Measurements from ENCODE around the gene GNG12. TPM values are rescaled to one million over a fixed set of nuclear protein-coding genes. Genes with fewer than 3 reads are reported as not detected.

Gene GNG12
- total and polyA plus RNA-seq, 3 donors from 2014 or later, result 28.1 to 46.0 (median 39.3) TPM

- H3K4me3 ChIP-seq, result no peak overlapping the region
- TF ChIP-seq POLR2A (IDR thresholded peaks at IDR 0.05) (no peak), CTCF (IDR thresholded peaks at IDR 0.05) (no peak)
- no peaks in the 10 kb centered on the region for H3K9me3 ChIP-seq
- 96 to 97% methylated on average over 2 of the region's 2 CpGs for WGBS, 2 donors
- no peaks in the 10 kb centered on the region for H3K4me1 ChIP-seq
- DNase-seq, result no peak
- H3K36me3 ChIP-seq (ENCODE audit: low read depth, missing control alignments), result no peaks in the 10 kb centered on the region
- intact Hi-C loops (cut with DNase I; ENCODE audit: low total_unique reads), result no loop called here
- H3K27ac ChIP-seq, result no peak overlapping the region
- no peaks in the 10 kb centered on the region for H3K27me3 ChIP-seq
These were observed 41.3 kb upstream of the GNG12 start for GRCh38 chr1:67874501-67875111.

- no peak overlapping the region for H3K4me3 ChIP-seq
- H3K27ac ChIP-seq, result no peak overlapping the region
- H3K9me3 ChIP-seq, result no peaks in the 10 kb centered on the region
- DNase-seq, result no peak
- H3K36me3 ChIP-seq (ENCODE audit: low read depth, missing control alignments), result no peaks in the 10 kb centered on the region
- 56 to 68% methylated on average over 1 of the region's 1 CpG for WGBS, 2 donors
- TF ChIP-seq CTCF (IDR thresholded peaks at IDR 0.05), result no peak
- TF ChIP-seq POLR2A (IDR thresholded peaks at IDR 0.05), result no peak
- no peaks in the 10 kb centered on the region for H3K27me3 ChIP-seq
- no peaks in the 10 kb centered on the region for H3K4me1 ChIP-seq
- intact Hi-C loops (cut with DNase I; ENCODE audit: low total_unique reads), result no loop called here
These were observed 36.0 kb upstream of the GNG12 start for GRCh38 chr1:67869233-67869632.

- Histone ChIP-seq H3K36me3 (ENCODE audit: low read depth, missing control alignments) (no peaks in the 10 kb centered on the region), H3K4me3 (no peak overlapping the region), H3K27me3 (no peaks in the 10 kb centered on the region), H3K9me3 (no peaks in the 10 kb centered on the region), H3K4me1 (no peaks in the 10 kb centered on the region), H3K27ac (no peak overlapping the region)
- intact Hi-C loops (cut with DNase I; ENCODE audit: low total_unique reads), result no loop called here
- DNase-seq, result no peak
- TF ChIP-seq CTCF (IDR thresholded peaks at IDR 0.05) (no peak), POLR2A (IDR thresholded peaks at IDR 0.05) (no peak)
- 86 to 89% methylated on average over 2 of the region's 2 CpGs for WGBS, 2 donors
These were observed 30.4 kb upstream of the GNG12 start for GRCh38 chr1:67863637-67864036.

GRCh38 chr1:67862685-67863084 lies 29.4 kb upstream of the GNG12 start:
- H3K27me3 ChIP-seq, result no peaks in the 10 kb centered on the region
- no peaks in the 10 kb centered on the region for H3K36me3 ChIP-seq (ENCODE audit: low read depth, missing control alignments)
- intact Hi-C loops (cut with DNase I; ENCODE audit: low total_unique reads), result no loop called here
- TF ChIP-seq CTCF (IDR thresholded peaks at IDR 0.05) (no peak), POLR2A (IDR thresholded peaks at IDR 0.05) (no peak)
- H3K27ac ChIP-seq, result no peak overlapping the region
- no peak for DNase-seq
- no peaks in the 10 kb centered on the region for H3K4me1 ChIP-seq
- H3K4me3 ChIP-seq, result no peak overlapping the region
- WGBS, 2 donors, result 86 to 100% methylated on average over 1 of the region's 1 CpG
- no peaks in the 10 kb centered on the region for H3K9me3 ChIP-seq

- no peak for DNase-seq
- Histone ChIP-seq H3K27me3 (no peaks in the 10 kb centered on the region), H3K27ac (no peak overlapping the region), H3K4me1 (no peaks in the 10 kb centered on the region), H3K36me3 (ENCODE audit: low read depth, missing control alignments) (no peaks in the 10 kb centered on the region), H3K9me3 (no peaks in the 10 kb centered on the region), H3K4me3 (no peak overlapping the region)
- 78 to 91% methylated on average over 1 of the region's 1 CpG for whole genome bisulfite sequencing, 2 donors
- intact Hi-C loops (cut with DNase I; ENCODE audit: low total_unique reads), result no loop called here
- no peak for TF ChIP-seq POLR2A (IDR thresholded peaks at IDR 0.05)
- no peak for TF ChIP-seq CTCF (IDR thresholded peaks at IDR 0.05)
These were observed 28.7 kb upstream of the GNG12 start for GRCh38 chr1:67861856-67862516.

Measured in testis (tissue), 3 donors.